OCI-LY1 (cell line): ENCODE data around the gene RXFP1.

Source experiments
- EZH2 ChIP-seq: fragments of 200-600 bp; sonication (generic), shearing (Covaris generic); IDR thresholded peaks from 2 replicates; pipeline ENCODE4 v1.8.0; 2017; ENCODE audit warnings: borderline replicate concordance, mixed run types, mild to moderate bottlenecking, antibody characterized with exemption, low read length, moderate library complexity, mixed read lengths
- TF ChIP-seq, protein P1 (sequence below): fragments of 200-600 bp; sonication (generic), shearing (Covaris generic); IDR thresholded peaks from 2 replicates; pipeline ENCODE4 v1.5.1; 2017; ENCODE audit warnings: mild to moderate bottlenecking, antibody characterized with exemption, low read length, moderate library complexity, mixed read lengths

DNA sequence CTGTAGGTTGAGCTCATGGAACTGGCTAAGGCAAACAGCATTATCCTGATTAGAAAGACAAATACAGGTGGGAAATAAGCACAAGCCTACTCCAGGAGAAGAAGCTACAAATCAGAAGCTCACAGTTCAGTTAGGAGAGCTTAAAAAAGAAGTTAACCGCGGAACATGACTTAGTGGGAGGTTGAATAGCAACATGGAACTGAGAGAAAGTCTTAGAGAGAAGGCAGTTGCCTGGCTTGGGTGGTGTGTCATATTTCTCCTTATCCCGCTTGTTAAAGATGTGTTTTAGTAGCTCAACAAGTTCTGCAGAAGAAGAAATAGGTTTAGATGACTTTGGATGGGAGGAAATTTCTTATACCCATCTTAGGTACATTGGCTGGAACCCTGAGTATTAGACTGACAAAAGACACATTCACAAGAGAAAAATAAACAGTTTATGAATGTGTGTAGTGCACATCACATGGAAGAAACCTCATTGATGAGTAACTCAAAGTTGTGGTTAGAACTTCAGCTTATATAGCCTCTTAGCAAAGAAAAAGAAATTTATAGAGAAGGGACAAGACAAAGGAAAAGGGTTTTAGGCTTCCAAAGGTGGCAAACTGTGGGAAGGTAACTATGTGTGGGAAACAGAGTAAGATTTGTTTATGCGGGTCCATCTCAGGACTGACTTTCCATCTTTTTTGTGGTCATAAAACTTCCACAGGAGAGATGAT lies 37.4 kb upstream of the RXFP1 start:
- TF ChIP-seq, protein P1, sequence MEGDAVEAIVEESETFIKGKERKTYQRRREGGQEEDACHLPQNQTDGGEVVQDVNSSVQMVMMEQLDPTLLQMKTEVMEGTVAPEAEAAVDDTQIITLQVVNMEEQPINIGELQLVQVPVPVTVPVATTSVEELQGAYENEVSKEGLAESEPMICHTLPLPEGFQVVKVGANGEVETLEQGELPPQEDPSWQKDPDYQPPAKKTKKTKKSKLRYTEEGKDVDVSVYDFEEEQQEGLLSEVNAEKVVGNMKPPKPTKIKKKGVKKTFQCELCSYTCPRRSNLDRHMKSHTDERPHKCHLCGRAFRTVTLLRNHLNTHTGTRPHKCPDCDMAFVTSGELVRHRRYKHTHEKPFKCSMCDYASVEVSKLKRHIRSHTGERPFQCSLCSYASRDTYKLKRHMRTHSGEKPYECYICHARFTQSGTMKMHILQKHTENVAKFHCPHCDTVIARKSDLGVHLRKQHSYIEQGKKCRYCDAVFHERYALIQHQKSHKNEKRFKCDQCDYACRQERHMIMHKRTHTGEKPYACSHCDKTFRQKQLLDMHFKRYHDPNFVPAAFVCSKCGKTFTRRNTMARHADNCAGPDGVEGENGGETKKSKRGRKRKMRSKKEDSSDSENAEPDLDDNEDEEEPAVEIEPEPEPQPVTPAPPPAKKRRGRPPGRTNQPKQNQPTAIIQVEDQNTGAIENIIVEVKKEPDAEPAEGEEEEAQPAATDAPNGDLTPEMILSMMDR = no peak
- TF ChIP-seq EZH2 = no peak
